Liver (tissue), 9 donors: ENCODE measurements around the gene CCL19. TPM values are rescaled to one million over a fixed set of nuclear protein-coding genes. Genes with fewer than 3 reads are reported as not detected.
A peak's percentile ranks its signal among the peaks of the same experiment; 100 is the strongest.

Source experiments
- DNase-seq: peaks from one replicate; pipeline ENCODE4 v3.0.0-alpha.2; 2017; ENCODE audit warnings: low spot score
- H3K27ac ChIP-seq, 2 donors: one replicate each; pipeline ENCODE4 v1.7.0; 2013; ENCODE audit warnings: inconsistent platforms in 2 of 2, low read length in 2 of 2, control low read depth in 1 of 2, low read depth in 1 of 2, mild to moderate bottlenecking in 1 of 2
- H3K27me3 ChIP-seq, 4 donors: one replicate each; pipeline versions ENCODE4 v1.6.1 to v1.7.0; 2013; ENCODE audit warnings: low read length in 3 of 4, inconsistent platforms in 1 of 4, mild to moderate bottlenecking in 1 of 4, moderate library complexity in 1 of 4; ENCODE audit not compliant: control insufficient read depth in 4 of 4, insufficient read depth in 4 of 4
- H3K36me3 ChIP-seq, 4 donors: one replicate each; pipeline versions ENCODE4 v1.6.1 to v1.7.0; 2013; ENCODE audit warnings: low read length in 3 of 4, mild to moderate bottlenecking in 3 of 4, low read depth in 1 of 4, moderate library complexity in 1 of 4; ENCODE audit not compliant: control insufficient read depth in 4 of 4, insufficient read depth in 3 of 4
- H3K4me1 ChIP-seq, 4 donors: one replicate each; pipeline versions ENCODE4 v1.6.1 to v1.7.0; 2013; ENCODE audit warnings: low read length in 3 of 4, mild to moderate bottlenecking in 3 of 4, moderate library complexity in 1 of 4; ENCODE audit not compliant: control insufficient read depth in 4 of 4, insufficient read depth in 4 of 4
- H3K4me3 ChIP-seq, 3 donors: one replicate each; pipeline versions ENCODE4 v1.6.1 to v1.7.0; 2013; ENCODE audit warnings: low read length in 3 of 3, control low read depth in 1 of 3, low read depth in 1 of 3, mild to moderate bottlenecking in 1 of 3
- H3K9ac ChIP-seq, 2 donors: one replicate each; pipeline ENCODE4 v1.7.0; 2013; ENCODE audit warnings: low read length in 2 of 2, mild to moderate bottlenecking in 2 of 2, moderate library complexity in 2 of 2, control low read depth in 1 of 2, low read depth in 1 of 2
- H3K9me3 ChIP-seq, 4 donors: one replicate each; pipeline versions ENCODE4 v1.6.1 to v1.7.0; 2013; ENCODE audit warnings: low read length in 3 of 4; ENCODE audit not compliant: control insufficient read depth in 4 of 4
- CTCF ChIP-seq: fragments of 150-350 bp; IDR thresholded peaks from 2 replicates; pipeline ENCODE4 v1.5.1; 2017; ENCODE audit warnings: improper control_type of control experiment, low read depth, low read length; ENCODE audit not compliant: missing input control
- EGR1 ChIP-seq, 2 donors: IDR thresholded peaks; 2 replicates each; pipeline ENCODE4 v1.6.1; 2016 to 2018; ENCODE audit warnings: antibody characterized with exemption in 2 of 2, low read depth in 2 of 2
- FOXA1 ChIP-seq: IDR thresholded peaks from 2 replicates; pipeline ENCODE4 v1.6.1; 2016; ENCODE audit warnings: antibody characterized with exemption
- GABPA ChIP-seq, 2 donors: IDR thresholded peaks in 1 of 2; conservative IDR thresholded peaks in 1 of 2; 2 replicates each; pipeline ENCODE4 v1.6.1; 2016; ENCODE audit warnings: antibody characterized with exemption in 2 of 2, mild to moderate bottlenecking in 1 of 2, moderate library complexity in 1 of 2
- HNF4A ChIP-seq, 2 donors: conservative IDR thresholded peaks; 2 replicates each; pipeline ENCODE4 v1.6.1; 2016; ENCODE audit warnings: antibody characterized with exemption in 2 of 2, mild to moderate bottlenecking in 2 of 2
- HNF4G ChIP-seq: IDR thresholded peaks from 2 replicates; pipeline ENCODE4 v1.6.1; 2016; ENCODE audit warnings: antibody characterized with exemption
- JUND ChIP-seq, 2 donors: IDR thresholded peaks; 2 replicates each; pipeline ENCODE4 v1.6.1; 2016; ENCODE audit warnings: antibody characterized with exemption in 2 of 2
- MAX ChIP-seq: IDR thresholded peaks from 2 replicates; pipeline ENCODE4 v1.6.1; 2016; ENCODE audit warnings: antibody characterized with exemption
- NR2F2 ChIP-seq: IDR thresholded peaks from 2 replicates; pipeline ENCODE4 v1.6.1; 2016; ENCODE audit warnings: antibody characterized with exemption
- REST ChIP-seq: IDR thresholded peaks from 2 replicates; pipeline ENCODE4 v1.6.1; 2016; ENCODE audit warnings: antibody characterized with exemption, mild to moderate bottlenecking
- RXRA ChIP-seq, 2 donors: IDR thresholded peaks; 2 replicates each; pipeline ENCODE4 v1.6.1; 2017 to 2018; ENCODE audit warnings: antibody characterized with exemption in 2 of 2, mild to moderate bottlenecking in 1 of 2
- SP1 ChIP-seq: IDR thresholded peaks from 2 replicates; pipeline ENCODE4 v1.6.1; 2018; ENCODE audit warnings: antibody characterized with exemption, mild to moderate bottlenecking
- TAF1 ChIP-seq: conservative IDR thresholded peaks from 2 replicates; pipeline ENCODE4 v1.6.1; 2016; ENCODE audit warnings: antibody characterized with exemption, mild to moderate bottlenecking
- YY1 ChIP-seq: IDR thresholded peaks from 2 replicates; pipeline ENCODE4 v1.6.1; 2016; ENCODE audit warnings: antibody characterized with exemption, mild to moderate bottlenecking
- ZBTB33 ChIP-seq: IDR thresholded peaks from 2 replicates; pipeline ENCODE4 v1.6.1; 2016; ENCODE audit warnings: antibody characterized with exemption
- WGBS: extraction: QIAGEN DNeasy Blood & Tissue Kit; methylation state at CpG from one replicate; pipeline ENCODE4 v1.1.7; 2013; 5-methylcytosine and 5-hydroxymethylcytosine counted together
- polyA plus RNA-seq, 2 donors: library from polyadenylated mRNA; stranded (reverse) in 1 of 2; unstranded in 1 of 2; fragments of 200-250 nt in 1 of 2; fragments of >200 nt in 1 of 2; fragmentation: Nextera tagmentation in 1 of 2; extraction: Ambion mirVana in 1 of 2; gene quantifications; one replicate each; pipeline versions ENCODE4 v1.2.1 to v1.2.3, GENCODE V29; 2013 to 2015
- total RNA-seq, 2 donors: library from RNA; depleted of rRNA; stranded (reverse); fragments of >200 nt; gene quantifications; one replicate each; pipeline ENCODE4 v1.2.3, GENCODE V29; 2014
- donor health status: healthy.
- donor health status: healthy.
- donor health status: healthy.
- donor health status: healthy.
- donor health status: healthy.

CCL19 gene
- total and polyA plus RNA-seq, 4 donors = 0.33 to 2.9 (median 0.65) TPM; not detected in 1

GRCh38 chr9:34717996-34718614, 27.0 kb upstream of the CCL19 start:
- WGBS = 18% methylated on average over 3 of the region's 3 CpGs
- Histone ChIP-seq H3K9ac (no peak overlapping the region), H3K27me3 (no peaks in the 10 kb centered on the region), H3K4me1 (peaks cover 0 to 12% (median 8%) of the 10 kb centered on the region in 4 donors), H3K4me3 (no peak overlapping the region), H3K27ac (no peak overlapping the region), H3K9me3 (no peaks in the 10 kb centered on the region), H3K36me3 (no peaks in the 10 kb centered on the region)
- no peak for TF ChIP-seq ZBTB33
- TF ChIP-seq RXRA (IDR thresholded peaks at IDR 0.05) = peak in 1 of 2 donors; percentile 41
- TF ChIP-seq HNF4A (conservative IDR thresholded peaks at IDR 0.05) = peak; percentile 48 to 57
- TF ChIP-seq FOXA1 = no peak
- no peak for TF ChIP-seq CTCF
- peak; percentile 29 for TF ChIP-seq SP1
- TF ChIP-seq EGR1 (IDR thresholded peaks at IDR 0.05; ENCODE audit: low read depth in 2 of 2) = no peak
- TF ChIP-seq NR2F2 = peak; percentile 90
- no peak for DNase-seq

- Histone ChIP-seq H3K4me1 (peaks cover 0 to 12% (median 8%) of the 10 kb centered on the region in 4 donors), H3K4me3 (no peak overlapping the region), H3K9ac (no peak overlapping the region), H3K9me3 (no peaks in the 10 kb centered on the region), H3K36me3 (no peaks in the 10 kb centered on the region), H3K27ac (no peak overlapping the region), H3K27me3 (no peaks in the 10 kb centered on the region)
- DNase-seq = no peak
- TF ChIP-seq SP1 (no peak), CTCF (no peak), FOXA1 (no peak), HNF4G (no peak), GABPA (IDR thresholded peaks at IDR 0.05 in 1 of 2, conservative IDR thresholded peaks at IDR 0.05 in 1 of 2) (no peak), RXRA (IDR thresholded peaks at IDR 0.05) (no peak), REST (no peak), YY1 (no peak), MAX (no peak), TAF1 (no peak), JUND (IDR thresholded peaks at IDR 0.05) (no peak), EGR1 (IDR thresholded peaks at IDR 0.05; ENCODE audit: low read depth in 2 of 2) (no peak)
- WGBS = 80% methylated on average over 4 of the region's 4 CpGs
These were observed 25.6 kb upstream of the CCL19 start for GRCh38 chr9:34716711-34717110.
